HG03342 (cell line): Measurements from ENCODE around the gene SSBP3.
A peak's percentile ranks its signal among the peaks of the same experiment; 100 is the strongest.

Source experiments
- ATAC-seq: cut with Tn5 transposase; IDR thresholded peaks from one replicate; pipeline ENCODE4 v1.9.1; 2021; ENCODE audit warnings: mild to moderate bottlenecking, moderate library complexity; ENCODE audit not compliant: unreplicated experiment

Gene SSBP3

DNA sequence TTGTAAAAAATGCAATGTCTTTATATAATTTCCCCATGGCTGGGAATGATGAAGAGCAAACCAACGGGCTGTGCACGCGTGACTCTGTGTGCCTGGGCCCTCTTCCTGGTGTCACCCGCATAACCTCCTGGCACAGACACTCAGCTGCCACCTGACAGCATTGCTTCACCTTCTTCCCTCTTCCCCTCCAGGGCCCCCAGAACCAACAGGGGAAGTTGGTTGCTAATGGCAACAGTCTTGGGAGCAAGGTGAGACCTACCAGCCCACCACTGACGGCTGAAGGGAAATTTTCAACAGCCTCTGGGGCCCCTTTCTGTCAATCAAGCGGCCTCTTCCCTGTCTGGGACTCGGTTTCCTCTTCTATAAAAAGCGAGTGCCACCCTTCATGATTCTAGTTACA, 33.2 kb downstream of the SSBP3 start:
- ATAC-seq = no peak

DNA sequence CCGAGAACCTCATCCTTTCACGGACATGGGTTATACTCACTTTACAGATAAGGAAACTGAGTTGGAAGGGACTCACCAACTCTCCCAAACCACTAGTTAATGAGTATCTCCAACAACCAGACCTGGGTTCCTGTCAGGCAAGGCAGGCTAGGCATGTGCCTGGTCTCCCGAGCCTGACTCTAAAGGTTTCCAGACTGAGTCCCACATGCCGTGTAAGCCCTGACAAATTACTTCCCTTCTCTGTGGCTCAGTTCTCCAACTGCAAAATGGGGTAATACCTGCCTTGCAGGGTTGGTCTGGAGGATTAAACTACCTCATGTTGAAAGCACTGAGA, 34.3 kb downstream of the SSBP3 start:
- no peak for ATAC-seq

DNA sequence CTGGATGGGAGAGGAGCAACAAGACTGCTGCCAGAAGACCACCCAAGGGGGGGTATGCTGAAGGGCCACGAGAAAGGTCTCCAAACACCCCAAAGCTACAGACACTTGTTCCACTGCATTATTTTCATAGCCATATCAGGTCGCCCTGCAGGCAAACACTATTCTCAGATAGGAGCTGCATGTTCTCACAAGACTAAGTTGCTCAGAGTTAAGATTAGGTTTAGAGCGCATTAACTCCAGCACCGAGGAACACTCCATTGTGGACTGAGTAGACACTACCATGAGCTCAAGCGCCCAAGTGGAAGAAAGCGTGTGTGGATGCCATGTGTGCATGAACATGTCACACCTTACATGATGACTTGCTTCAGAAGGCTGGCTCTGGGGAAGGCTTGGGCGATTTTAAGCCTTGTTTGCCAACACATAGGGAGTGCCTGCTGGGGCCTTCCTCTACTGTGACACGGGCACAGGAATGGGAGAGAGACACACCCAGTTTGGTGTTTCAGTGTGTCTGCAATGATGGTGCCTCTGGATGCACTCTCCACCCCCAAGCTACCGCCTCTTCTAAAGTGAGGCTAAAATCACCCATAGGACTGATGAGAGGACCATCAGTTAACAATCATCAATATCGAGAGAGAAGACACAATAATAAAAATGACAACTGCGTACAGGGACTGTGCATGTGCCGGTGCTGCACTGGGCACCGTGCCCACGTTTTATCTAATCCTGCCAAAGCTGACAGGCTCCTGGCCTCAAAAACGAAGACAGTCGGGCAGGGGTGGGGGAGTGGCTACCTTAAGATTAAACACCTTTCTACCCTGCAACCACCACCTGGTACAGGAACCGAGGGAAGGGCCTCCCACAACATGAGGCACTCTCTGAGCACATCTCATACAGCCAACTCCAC, 34.9 kb downstream of the SSBP3 start:
- ATAC-seq = no peak

DNA sequence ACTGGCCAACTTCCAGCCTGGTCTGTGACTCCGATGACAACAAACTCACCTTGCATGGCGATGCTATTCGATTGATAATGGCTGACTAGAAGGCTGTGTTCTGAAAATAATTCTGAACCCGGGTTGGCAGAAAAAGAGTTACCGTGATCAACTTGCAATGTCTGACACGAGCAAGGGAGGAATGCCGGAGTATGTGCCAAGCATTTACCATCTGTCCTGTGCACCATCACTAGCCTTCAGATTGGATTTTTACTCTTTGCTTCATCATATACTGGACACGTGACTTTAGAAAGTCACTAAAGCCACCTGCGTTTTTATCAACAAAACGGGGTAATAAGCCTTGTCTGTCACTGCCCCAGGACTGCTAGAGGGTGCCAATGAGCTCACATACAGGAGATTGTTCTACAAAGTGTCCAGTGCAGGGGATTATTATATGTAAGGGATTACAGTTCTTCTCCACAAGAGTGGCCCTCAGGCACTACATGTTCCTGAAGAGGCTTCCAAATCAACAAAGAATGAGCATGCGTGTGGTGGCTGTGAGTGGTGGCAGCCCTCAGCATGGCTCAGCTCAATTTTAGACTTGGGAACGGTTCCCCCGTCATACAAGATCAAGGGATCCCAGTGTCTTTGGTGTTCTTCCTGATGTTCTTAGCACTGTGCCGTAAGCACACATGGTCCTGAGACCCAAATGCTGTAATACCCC, 35.8 kb downstream of the SSBP3 start:
- no peak for ATAC-seq

DNA sequence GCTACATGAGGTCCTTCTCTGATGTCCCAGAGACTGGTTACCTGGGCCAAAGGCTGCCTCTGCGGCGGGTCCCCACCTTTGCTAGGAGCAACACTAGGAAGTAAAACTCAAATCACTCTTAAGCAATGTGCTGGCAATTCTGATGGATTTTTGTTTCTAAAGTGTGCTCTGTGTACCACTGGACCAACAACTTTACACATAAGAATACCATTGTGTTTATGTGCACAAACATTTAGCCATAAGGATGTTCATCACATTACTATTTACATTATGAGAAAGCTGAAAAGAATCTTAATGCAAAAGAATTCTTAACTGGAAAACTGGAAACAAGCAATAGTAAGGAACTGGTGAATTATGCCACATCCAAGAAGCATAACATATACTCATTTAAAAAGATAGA, 38.6 kb downstream of the SSBP3 start:
- ATAC-seq = no peak

DNA sequence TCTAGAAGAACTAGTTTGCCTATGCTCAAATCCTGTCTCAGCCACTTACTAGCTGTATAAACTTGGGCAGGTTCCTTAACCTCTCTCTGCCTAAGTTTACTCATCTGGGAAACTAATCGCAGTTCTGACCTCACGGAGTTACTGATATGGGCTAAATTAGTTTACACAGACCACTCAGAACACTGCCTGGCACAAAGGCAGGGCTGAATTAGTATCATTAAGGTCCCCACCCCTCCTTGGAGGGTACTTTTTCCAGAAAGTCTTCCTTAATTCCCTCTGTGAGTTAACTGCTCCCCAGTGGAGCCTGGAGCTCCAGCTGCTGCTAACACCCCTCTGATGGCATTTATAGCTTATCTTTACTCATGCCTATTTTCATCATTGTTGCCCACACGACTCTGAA, 40.3 kb downstream of the SSBP3 start:
- no peak for ATAC-seq

DNA sequence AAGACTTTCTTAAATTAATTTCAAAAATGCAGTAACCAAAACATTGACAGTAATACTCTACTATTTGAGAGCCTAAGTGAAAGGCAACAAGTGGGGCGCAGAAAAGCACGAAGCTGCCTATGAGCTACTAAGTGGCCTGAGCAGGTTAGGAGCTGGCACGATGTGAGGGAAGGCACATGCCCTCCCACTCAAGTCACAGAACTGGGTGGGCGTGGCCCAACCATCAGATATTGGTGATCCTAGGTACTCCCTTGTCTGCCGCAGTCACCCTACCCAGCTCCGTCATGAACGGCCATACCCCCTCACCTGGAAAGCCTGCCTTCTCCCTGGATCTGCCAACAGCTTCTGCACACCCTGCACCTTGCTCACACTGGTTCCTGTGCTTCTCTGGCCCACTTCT, 40.8 kb downstream of the SSBP3 start:
- ATAC-seq = no peak

DNA sequence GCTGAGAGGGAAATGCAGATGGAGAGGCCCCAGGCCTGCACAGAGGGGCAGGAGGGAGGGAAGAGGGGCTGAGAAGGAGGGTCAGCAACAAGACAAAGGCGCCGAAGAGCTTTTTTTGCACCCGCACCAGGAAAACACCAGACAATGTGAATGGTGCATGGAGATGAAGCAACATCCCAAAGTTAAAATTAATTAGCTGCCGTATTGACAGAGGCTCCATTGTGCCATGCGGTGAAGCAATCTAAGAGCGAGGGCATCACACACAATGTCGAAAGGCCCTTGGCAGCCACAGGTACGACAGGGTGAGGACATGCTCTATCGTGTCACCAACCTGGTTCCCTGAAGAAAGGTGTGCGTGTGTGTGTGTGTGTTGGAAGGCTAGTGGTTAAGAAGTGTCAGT, 41.2 kb downstream of the SSBP3 start:
- ATAC-seq = no peak

DNA sequence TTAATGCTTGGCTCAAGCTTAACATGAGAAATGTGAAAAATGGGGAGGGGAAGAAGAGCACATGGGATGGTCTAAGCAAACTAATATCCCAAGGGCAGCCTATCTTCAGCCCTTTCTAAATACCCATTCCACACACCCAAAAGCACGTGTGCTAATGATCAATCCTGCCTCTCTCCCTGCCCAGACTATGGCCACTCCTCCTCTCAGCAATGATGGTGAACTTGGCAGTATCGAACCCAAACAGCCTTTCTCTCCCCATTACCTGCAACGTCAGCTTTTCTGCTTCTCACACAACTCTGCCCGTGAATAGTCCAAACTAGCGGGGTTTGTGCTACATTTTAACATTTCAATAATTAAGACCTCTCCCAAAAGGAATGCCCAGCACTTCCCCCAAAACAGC, 41.6 kb downstream of the SSBP3 start:
- ATAC-seq = no peak

DNA sequence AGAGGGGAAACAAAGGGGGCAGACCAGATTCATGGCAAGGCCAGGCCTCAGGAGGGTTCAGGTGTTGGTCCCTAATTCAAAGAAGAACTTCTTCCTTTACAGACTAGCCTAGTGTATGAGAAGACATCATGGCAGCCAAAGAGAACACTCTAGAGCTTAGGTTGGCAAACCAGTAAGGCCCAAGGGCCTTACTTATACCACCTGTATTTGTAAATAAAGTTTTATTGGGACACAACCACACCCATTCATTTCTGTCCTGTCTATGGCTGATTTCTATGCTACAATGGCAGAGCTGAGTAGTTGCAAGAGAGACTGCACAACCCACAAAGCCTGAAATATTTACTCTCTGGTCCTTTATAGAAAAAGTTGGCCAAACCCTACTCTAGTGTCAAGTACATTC, 42.3 kb downstream of the SSBP3 start:
- ATAC-seq = no peak

DNA sequence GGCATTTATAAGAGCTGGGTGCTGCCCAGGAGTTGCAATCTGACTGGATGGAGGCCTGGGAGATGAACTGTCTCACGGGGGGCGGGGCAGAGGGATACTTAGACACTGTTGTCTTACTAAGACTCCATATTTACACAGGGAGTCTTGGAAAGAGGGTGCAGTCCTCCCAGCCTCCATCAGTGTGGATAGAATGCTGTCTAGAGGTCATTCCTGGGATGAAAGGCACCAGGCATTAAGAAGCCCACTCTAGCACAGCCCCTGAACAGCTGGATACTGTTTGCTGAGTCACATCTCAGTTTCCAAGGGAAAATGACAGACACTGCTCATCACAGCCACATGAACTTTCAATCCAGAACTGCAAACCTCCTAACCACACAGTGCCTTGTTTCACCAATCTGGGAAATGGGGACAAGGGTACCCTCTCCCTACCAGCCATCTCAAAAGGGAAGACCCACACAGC, 43.3 kb downstream of the SSBP3 start:
- ATAC-seq = no peak

DNA sequence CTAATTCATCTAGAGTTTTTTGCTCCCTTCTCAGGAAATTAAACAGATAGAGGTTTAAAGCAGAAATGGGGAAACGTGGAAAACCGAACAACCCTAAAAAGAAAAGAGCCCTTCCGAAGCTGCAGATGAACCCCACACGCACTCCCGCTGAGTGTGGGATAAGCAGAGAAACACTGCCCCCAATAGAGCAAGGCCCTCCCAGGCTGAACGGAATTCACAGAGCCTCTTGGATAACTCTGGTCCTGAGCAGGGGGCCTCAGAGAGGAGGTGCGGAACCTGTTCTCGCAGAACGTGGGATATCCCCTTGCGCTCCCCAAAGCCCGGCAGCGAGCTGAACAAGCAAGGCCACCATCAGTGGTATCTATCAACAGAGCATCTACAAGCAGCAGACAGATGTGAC, 44.9 kb downstream of the SSBP3 start:
- ATAC-seq = no peak

DNA sequence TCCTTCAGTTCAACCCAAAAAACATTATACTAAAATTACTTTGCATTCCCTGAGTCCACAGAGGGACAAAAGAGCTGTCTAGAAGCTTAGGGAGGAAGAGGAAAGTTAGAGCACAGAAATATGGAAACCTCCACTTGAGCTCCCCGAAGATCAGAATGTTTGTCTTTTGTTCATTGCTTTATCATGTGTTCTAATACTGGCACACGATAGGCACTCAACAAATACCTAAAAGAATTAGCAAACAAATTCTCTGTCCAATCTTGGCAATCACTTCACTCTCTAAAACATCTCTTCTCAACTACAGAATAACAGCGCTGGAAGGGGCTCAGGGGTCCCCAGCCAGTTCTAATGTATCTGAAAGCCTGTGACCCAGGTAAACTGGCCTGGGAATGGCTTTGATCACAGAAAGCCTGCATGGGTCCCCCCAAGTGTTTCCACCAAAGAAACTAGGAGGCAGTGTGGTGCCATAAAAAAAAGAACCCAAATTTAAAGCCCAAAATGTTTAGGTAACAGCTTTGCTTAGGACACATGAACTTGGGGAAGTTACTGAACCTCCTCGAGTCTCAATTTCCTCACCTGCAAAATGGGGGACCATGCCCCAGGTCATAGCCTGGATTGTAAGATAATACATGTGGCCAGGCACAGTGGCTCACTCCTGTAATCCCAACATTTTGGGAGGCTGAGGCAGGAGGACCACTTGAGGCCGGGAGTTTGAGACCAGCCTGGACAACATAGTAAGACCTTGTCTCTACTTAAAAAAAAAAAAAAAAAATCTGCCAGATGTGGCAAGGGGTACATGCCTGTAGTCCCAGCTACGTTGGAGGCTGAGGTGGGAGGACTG, 45.8 kb downstream of the SSBP3 start:
- ATAC-seq = no peak

DNA sequence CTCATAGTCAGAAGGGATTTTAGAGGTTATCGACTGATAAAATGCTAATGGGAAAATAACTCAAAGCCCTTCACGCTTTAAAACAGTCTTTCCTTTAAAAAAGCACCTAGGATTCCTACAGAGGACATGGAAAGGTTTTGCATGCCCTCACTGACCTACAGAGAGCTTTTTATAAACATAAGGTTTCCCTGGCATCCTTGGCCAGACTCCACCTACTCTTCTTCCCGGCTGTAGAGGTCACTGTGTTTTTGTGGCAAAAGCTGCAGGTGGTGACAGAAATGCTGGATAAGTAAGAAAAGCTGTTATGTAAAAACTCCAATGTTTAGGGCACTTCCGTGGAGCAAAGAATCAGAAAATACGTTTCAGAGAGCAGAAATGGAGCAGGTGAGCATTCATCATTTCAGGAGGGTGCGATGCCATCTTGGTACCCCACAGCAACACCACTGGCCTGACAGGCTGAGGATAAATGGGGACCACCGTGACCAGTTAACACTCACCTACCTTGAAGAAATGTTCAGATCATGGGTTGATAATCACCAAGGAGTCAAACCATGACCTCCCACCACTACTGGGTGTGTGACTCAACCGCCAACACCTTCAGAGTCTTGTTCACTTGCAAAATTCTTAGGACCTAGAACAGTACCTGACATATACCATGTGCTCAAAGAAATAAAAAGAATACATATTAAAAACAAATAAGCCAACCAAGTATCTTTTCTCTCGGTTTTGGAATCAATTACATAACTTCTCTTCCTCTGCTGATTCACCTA, 46.6 kb downstream of the SSBP3 start:
- ATAC-seq = no peak

DNA sequence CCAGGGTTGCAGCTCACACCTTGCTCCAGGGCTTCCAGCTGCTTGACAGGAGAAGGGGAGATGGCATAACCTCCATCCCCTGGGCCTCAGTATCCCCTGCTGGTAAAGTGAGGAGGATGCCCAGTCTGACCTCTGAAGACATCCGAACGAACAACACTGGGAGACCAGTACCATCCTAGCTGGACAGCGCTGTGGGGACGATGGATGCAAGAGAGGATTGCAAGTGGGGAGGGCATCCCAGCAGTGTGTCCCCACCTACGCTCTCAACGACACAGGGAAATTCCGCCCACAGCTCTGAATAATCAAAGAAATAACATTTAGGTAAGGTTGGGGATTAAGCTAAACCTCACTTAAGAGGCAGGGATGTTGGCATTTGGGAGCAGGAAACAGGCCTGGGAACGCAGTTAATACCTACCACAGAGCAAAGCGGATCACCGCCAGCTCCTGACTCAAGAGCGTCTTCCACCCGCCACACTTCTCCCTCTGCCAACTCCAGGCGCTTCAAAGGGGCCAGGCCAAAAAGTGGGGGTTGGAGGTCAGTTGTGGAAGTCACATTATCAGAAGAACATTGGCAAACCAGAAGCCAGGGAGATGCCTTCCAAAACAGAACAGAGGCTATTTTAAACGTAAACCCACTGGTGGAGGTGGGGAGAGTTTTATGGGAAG, 47.6 kb downstream of the SSBP3 start:
- no peak for ATAC-seq

DNA sequence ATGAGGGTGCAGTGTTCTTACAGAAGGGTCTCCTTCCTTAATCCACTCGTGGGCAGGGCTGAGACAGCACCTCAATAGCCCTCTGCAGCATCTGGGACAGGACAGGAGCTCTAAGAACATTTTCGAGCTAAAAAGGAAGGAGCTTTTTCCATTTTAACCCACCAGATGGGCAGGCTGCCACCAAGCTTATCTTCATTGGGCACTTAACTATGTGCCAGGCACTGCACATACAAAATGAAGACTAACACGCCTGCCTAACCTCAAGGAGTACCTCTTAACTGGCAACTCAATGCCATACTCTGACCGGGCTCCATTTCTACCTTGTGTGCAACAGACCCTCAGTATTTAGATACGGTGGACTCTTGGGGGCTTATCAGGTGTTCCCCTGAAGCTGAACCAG, 48.2 kb downstream of the SSBP3 start:
- no peak for ATAC-seq

DNA sequence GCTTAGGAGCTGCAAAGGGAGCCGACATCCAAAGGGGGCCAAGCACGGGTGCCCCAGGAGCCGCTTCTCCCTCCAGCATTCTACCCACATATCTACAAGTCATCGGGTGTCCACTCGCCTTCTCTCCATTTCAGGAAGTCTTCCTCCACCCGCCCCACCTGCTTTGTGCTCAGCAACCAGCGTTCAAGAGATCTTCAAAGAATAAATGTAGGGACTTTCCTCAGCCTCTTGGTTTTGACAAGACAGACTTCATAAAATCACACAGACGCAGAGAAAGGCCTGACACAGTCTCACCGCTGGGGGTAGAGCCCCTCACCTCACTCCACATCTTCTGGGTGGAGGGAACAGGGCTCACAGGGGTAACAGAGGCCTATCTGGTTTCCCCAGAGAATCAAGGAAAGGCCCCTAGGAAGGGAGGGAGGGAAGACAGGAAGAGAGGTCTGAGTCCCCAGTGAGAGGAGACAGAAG, 49.5 kb downstream of the SSBP3 start:
- ATAC-seq = peak; percentile 50

DNA sequence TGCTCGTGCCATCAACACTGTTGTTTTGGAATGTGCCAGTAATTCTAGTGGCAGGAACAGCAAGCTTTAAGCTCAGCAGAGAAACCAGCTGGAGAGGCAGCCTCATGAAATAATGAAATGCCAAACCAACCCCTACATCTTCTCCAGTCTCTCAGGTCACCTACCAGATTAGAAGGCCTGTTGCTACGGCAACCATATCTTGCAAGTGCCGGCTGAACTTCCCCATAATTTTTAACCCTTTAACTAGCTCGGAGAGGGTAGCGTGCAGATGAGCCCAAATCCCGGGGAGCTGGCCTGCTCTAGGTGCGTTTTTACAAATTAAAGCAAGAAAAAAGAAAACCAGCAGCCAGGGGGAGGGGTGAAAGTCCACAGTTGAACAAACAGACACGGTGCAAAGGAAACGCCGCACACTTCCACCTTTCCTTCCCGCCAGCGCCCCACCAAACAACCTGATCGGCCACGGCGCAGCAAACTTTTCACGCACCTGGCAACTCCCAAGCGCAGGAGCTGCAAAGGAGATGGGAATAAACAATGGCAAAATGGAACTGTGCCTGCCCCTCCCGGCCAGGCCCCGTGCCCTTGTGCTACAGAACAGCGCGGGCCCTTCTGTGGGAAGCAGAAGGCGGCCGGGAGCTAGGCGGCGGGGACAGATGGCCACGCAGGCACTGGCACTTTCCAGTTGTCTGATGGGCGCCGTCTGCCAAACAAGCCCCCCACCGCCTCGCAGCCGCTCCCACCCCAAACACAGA, 50.1 kb downstream of the SSBP3 start:
- no peak for ATAC-seq

DNA sequence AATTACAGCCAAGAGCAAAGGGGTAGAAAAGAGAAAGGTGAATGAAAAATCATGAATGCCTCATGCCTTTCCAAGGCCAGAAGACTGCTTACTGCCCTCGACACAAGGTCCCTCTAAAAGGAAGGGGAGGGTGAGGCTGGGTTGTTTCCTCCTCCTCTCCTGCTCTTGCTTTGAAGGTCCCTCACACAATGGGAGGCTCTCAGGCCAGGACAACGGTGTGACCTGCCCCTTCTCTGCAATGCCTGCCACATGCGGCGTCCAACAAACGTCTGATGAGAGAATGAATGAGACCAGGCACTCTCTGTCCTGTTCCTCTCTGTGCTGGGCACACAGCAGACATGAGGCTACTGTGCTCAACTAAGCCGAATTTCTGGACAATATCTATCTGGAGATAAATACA, 51.3 kb downstream of the SSBP3 start:
- ATAC-seq = no peak
